GM12873 (cell line): Measurements from ENCODE around the gene SYTL3.

ENCODE experiments used
- TF ChIP-seq, protein P1 (sequence below): IDR thresholded peaks from 2 replicates; pipeline ENCODE4 v1.5.1; 2012; ENCODE audit warnings: low read depth, mild to moderate bottlenecking, moderate library complexity, low read length, control low read depth; ENCODE audit not compliant: insufficient read depth; ENCODE audit errors: missing control alignments

Gene SYTL3

DNA sequence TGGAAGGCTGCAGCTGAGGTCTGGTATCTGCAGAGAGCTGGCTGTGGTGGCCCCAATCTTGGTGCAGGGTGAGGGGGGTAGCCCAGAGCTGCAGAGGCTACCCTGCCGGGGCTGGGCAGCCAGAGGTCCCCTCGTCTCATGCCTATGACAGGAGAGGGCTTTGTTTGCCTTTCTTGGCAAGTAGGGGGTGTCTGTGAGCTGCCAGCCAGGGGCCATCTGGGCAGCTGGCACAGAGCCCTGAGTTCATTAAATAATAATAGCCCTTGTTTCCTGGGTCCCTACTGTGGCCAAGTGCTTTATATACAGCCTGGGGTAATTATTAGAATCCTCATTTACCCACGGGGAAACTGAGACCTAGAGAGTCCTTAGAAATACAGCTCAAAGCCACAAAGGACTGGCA is 102.8 kb downstream of the SYTL3 start:
- TF ChIP-seq, protein P1, sequence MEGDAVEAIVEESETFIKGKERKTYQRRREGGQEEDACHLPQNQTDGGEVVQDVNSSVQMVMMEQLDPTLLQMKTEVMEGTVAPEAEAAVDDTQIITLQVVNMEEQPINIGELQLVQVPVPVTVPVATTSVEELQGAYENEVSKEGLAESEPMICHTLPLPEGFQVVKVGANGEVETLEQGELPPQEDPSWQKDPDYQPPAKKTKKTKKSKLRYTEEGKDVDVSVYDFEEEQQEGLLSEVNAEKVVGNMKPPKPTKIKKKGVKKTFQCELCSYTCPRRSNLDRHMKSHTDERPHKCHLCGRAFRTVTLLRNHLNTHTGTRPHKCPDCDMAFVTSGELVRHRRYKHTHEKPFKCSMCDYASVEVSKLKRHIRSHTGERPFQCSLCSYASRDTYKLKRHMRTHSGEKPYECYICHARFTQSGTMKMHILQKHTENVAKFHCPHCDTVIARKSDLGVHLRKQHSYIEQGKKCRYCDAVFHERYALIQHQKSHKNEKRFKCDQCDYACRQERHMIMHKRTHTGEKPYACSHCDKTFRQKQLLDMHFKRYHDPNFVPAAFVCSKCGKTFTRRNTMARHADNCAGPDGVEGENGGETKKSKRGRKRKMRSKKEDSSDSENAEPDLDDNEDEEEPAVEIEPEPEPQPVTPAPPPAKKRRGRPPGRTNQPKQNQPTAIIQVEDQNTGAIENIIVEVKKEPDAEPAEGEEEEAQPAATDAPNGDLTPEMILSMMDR = peak; percentile 30

DNA sequence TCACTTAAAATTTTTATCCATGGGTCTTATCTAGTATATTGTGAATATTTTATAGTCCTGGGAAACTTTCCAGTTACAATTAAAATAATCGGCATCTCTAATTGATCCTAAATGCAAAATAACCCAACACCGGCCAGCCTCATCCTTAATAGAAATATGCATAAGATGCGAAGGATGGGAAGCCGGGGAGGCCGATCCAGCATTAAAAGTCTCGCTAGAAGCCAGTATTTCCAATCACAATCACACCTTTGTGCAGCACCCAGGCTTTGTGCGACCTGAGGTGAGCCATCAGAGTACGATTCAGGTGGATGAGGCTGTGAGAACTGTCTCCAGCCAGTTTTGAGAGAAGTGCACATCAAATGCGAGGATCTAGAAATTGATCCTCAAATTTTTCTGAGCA is 104.0 kb downstream of the SYTL3 start:
- TF ChIP-seq, protein P1 = no peak

DNA sequence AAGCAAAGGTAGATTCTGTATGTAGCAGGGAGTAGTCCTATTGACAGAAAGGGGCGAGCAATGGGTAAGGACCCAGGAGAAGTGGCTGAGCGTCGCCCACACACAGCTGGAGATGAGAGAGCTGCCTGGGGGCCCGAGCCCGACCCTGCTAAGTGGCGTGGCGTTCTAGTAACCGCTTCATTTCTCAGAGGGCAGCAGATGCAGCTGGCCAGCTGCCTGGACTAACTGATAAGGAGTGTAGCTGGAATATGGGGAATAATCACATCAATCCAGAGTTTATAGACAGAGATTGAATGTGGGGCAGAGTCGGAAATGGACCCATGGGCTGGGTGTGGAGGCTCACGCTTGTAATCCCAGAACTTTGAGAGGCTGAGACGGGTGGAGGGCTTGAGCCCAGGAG is 104.9 kb downstream of the SYTL3 start:
- TF ChIP-seq, protein P1 = no peak

DNA sequence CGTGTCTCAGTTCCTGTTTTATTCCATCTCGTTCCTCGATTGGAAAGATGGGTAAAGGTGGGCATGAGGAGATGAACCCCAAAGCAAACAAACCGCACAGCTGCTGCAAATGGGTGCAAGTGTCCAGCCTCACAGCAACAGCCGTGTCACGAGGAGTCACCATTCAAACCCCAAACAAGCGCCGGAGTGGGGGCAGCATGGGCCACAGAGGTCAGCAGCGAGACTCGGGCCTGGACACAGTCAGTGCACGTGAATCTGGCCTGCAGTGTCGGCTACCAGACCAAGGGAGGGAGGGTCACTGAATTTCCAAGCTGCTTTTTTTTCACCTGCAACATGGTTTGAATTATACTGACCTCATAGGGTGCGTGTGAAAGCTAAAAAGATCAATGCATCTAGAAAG is 105.8 kb downstream of the SYTL3 start:
- TF ChIP-seq, protein P1 = no peak

DNA sequence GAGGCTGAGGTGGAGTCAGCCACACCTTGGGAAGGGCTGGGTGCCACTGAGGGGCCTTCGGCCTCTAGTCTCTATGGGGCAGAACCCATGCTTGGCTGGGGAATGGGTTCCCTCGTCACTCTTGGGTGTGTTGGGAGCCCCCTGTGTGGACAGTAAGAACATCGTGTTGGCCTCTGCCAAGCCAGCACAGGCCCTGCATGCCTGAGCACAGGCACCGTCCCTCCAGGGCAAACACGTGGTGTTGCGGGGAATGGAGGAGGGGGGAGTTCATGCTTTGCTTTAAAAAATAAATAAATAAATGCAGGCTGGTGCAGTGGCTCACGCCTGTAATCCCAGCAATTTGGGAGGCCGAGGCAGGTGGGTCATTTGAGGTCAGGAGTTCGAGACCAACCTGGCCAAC is 106.3 kb downstream of the SYTL3 start:
- TF ChIP-seq, protein P1 = no peak

DNA sequence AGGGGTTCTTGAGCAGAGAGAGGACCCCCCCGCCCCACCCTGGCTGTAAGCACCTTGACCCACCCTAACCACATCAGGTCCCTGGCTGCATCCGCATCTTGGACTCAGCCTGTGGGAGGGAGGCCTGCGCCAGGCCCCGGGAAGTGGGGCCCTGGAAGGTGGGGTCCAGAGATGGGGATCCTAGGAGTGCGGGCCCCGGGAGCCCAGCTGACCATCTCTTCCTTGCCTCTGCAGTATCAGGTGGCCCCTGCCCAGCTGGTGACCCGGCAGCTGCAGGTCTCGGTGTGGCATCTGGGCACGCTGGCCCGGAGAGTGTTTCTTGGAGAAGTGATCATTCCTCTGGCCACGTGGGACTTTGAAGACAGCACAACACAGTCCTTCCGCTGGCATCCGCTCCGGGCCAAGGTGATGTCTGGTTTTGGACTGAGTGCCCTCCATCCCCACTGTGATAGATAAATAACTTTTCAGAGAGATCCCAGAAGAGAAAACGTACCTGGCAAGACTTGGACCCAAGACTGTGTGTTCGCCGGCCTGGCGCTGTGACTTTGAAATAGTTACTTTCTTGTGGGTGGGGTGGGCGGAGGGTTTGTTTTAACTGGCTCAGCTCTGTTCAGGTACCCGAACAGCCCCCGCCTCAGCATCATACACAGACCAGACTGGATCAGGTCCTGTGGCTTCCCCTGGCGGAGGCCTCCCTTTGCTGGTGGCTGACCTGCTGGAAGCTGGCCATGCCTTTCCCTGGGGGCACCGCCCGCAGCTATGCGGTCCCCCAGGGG is 107.3 kb downstream of the SYTL3 start:
- TF ChIP-seq, protein P1 = no peak

DNA sequence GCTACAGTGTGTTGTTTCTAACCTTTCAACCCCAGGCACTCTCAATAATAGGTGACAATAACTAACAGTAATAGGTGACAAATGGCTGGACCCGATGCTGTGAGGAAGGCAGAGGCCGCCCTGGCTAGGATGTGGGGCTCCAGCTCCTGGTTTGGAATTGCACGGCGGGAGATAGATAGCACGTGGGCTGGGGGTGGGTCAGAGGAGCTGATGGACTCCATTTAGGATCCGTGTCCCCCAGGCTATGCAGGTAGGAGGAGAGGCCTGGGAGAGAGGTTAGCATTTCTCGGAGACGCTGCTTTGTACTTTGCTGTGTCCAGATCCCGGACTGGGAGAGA is 107.9 kb downstream of the SYTL3 start:
- TF ChIP-seq, protein P1 = no peak

DNA sequence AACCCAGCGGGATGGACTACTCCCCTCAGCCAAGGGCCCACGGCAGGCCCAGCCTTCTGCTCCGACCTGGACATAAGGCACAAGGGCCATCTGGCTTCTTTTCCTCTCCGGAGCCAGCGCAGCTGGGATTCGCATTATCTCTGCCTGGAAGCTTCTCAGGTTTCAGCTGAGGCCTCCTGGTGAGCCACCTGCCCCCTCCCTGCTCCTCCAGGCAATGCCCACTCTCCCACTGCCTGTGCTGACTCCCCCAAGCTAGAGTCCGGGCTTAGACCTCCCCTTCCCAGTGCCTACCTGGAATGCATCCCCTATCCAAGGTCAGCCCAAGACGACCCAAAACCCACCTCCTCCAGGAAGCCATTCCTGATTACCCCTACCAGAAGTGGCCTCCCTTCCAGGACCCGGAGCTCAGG is 108.6 kb downstream of the SYTL3 start:
- TF ChIP-seq, protein P1 = no peak
